ENCODE data around the gene DUSP9.

The DUSP9 gene

GRCh38 chrX:153625271-153626024 is 21.6 kb upstream of the DUSP9 start:
- no peak for DNase-seq (ENCODE audit: low read depth)
- no peak overlapping the region for H3K4me3 ChIP-seq (ENCODE audit: low read depth, low read length)
- TF ChIP-seq MAX (IDR thresholded peaks at IDR 0.05; ENCODE audit: low read depth, low read length) (no peak), CTCF (IDR thresholded peaks at IDR 0.05; ENCODE audit: low read depth, low read length) (no peak), MYC (IDR thresholded peaks at IDR 0.05; ENCODE audit: low read depth, low read length) (no peak), POLR2A (IDR thresholded peaks at IDR 0.05; ENCODE audit: extremely low read depth, insufficient read length) (no peak)

GRCh38 chrX:153626025-153626633 is 20.9 kb upstream of the DUSP9 start:
- no peak for TF ChIP-seq POLR2A (IDR thresholded peaks at IDR 0.05; ENCODE audit: extremely low read depth, insufficient read length)
- no peak for TF ChIP-seq MYC (IDR thresholded peaks at IDR 0.05; ENCODE audit: low read depth, low read length)
- TF ChIP-seq CTCF (IDR thresholded peaks at IDR 0.05; ENCODE audit: low read depth, low read length) = no peak
- no peak for TF ChIP-seq MAX (IDR thresholded peaks at IDR 0.05; ENCODE audit: low read depth, low read length)
- no peak for DNase-seq (ENCODE audit: low read depth)
- no peak overlapping the region for H3K4me3 ChIP-seq (ENCODE audit: low read depth, low read length)

GRCh38 chrX:153626863-153627674 is 19.9 kb upstream of the DUSP9 start:
- TF ChIP-seq MAX (IDR thresholded peaks at IDR 0.05; ENCODE audit: low read depth, low read length) (no peak), MYC (IDR thresholded peaks at IDR 0.05; ENCODE audit: low read depth, low read length) (no peak), CTCF (IDR thresholded peaks at IDR 0.05; ENCODE audit: low read depth, low read length) (no peak), POLR2A (IDR thresholded peaks at IDR 0.05; ENCODE audit: extremely low read depth, insufficient read length) (no peak)
- DNase-seq (ENCODE audit: low read depth) = no peak

GRCh38 chrX:153627675-153628111 is 19.3 kb upstream of the DUSP9 start:
- TF ChIP-seq MYC (IDR thresholded peaks at IDR 0.05; ENCODE audit: low read depth, low read length) (no peak), POLR2A (IDR thresholded peaks at IDR 0.05; ENCODE audit: extremely low read depth, insufficient read length) (no peak), CTCF (IDR thresholded peaks at IDR 0.05; ENCODE audit: low read depth, low read length) (no peak), MAX (IDR thresholded peaks at IDR 0.05; ENCODE audit: low read depth, low read length) (no peak)
- DNase-seq (ENCODE audit: low read depth) = no peak
- H3K4me3 ChIP-seq (ENCODE audit: low read depth, low read length) = no peak overlapping the region

More at GRCh38 chrX:153626863-153627674, 19.9 kb upstream of the DUSP9 start:
- H3K4me3 ChIP-seq (ENCODE audit: low read depth, low read length) = no peak overlapping the region

GRCh38 chrX:153628129-153628528 is 18.9 kb upstream of the DUSP9 start:
- H3K4me3 ChIP-seq (ENCODE audit: low read depth, low read length) = no peak overlapping the region
- DNase-seq (ENCODE audit: low read depth) = no peak
- no peak for TF ChIP-seq MYC (IDR thresholded peaks at IDR 0.05; ENCODE audit: low read depth, low read length)
- TF ChIP-seq POLR2A (IDR thresholded peaks at IDR 0.05; ENCODE audit: extremely low read depth, insufficient read length) = no peak
- no peak for TF ChIP-seq MAX (IDR thresholded peaks at IDR 0.05; ENCODE audit: low read depth, low read length)
- TF ChIP-seq CTCF (IDR thresholded peaks at IDR 0.05; ENCODE audit: low read depth, low read length) = no peak

Data from NB4 (cell line).